Upper lobe of right lung (tissue), 1 donor: ENCODE results near the gene KRT75. TPM values are rescaled to one million over a fixed set of nuclear protein-coding genes. Genes with fewer than 3 reads are reported as not detected.

Source experiments
- ATAC-seq: fragments of 200-7000 bp; cut with Tn5 transposase; one replicate; pipeline ENCODE4 v1.9.1; 2020; ENCODE audit warnings: mild to moderate bottlenecking, moderate library complexity
- DNase-seq: peaks from one replicate; pipeline ENCODE4 v3.0.0-alpha.2; 2020
- H3K27ac ChIP-seq: fragments of 200-600 bp; one replicate; pipeline ENCODE4 v1.8.0; 2022
- H3K27me3 ChIP-seq: fragments of 200-600 bp; one replicate; pipeline ENCODE4 v1.8.0; 2022; ENCODE audit warnings: mild to moderate bottlenecking
- H3K36me3 ChIP-seq: fragments of 200-600 bp; one replicate; pipeline ENCODE4 v1.8.0; 2022
- H3K4me1 ChIP-seq: fragments of 200-600 bp; one replicate; pipeline ENCODE4 v1.8.0; 2022
- H3K4me3 ChIP-seq: fragments of 200-600 bp; one replicate; pipeline ENCODE4 v1.8.0; 2022; ENCODE audit warnings: mild to moderate bottlenecking
- H3K9me3 ChIP-seq: fragments of 200-600 bp; one replicate; pipeline ENCODE4 v1.8.0; 2022
- intact Hi-C: fragments of 100-400 bp; cut with DNase I; formaldehyde crosslinking; loops from one replicate; pipeline ENCODE4 v1.11.0; 2022
- total RNA-seq: library from RNA; stranded (reverse); fragmentation: NEBNext Ultra II Directional; extraction: Animal tissue kit (Norgen Biotek cat#: 25700); gene quantifications from one replicate; pipeline ENCODE4 v1.2.1, GENCODE V29; 2021
- TF ChIP-seq, protein P1 (sequence below): fragments of 200-600 bp; IDR thresholded peaks from one replicate; pipeline ENCODE4 v1.8.0; 2022; ENCODE audit warnings: antibody characterized with exemption
- donor health status: DM: no; HTN: yes; CAD: no; lungs with severe emphysema.

The KRT75 gene
- total RNA-seq, 1 donor from 2014 or later: not detected

DNA sequence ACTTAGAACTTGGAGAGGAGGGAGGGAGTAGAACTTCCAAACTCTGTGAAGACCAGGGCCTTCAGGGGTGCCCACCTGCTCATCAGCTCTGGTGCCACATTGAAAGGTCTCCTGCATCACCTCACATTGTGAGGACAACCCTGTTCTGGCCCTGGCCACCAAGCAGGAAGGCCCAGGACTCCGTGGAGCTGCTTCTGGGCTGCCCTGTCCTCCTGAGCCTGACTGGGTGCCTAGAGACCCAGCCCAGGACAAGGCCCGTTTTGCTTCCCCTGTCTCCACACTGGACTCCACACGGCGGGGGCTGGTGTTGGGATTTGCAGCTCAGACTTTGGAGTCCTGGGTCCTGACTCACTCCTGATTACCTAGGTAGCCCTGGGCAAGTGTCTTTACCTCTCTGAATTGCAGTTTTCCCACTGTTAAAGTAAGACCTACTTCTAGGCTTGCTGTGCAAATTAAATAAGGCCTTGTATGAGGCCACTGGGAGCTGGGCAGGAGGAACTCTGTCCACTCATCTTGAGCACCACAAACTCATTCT, 15.5 kb downstream of the KRT75 start:
- no peaks in the 10 kb centered on the region for H3K36me3 ChIP-seq
- peaks cover 7% of the 10 kb centered on the region for H3K4me1 ChIP-seq
- H3K27ac ChIP-seq: no peak overlapping the region
- TF ChIP-seq, protein P1, sequence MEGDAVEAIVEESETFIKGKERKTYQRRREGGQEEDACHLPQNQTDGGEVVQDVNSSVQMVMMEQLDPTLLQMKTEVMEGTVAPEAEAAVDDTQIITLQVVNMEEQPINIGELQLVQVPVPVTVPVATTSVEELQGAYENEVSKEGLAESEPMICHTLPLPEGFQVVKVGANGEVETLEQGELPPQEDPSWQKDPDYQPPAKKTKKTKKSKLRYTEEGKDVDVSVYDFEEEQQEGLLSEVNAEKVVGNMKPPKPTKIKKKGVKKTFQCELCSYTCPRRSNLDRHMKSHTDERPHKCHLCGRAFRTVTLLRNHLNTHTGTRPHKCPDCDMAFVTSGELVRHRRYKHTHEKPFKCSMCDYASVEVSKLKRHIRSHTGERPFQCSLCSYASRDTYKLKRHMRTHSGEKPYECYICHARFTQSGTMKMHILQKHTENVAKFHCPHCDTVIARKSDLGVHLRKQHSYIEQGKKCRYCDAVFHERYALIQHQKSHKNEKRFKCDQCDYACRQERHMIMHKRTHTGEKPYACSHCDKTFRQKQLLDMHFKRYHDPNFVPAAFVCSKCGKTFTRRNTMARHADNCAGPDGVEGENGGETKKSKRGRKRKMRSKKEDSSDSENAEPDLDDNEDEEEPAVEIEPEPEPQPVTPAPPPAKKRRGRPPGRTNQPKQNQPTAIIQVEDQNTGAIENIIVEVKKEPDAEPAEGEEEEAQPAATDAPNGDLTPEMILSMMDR: no peak
- ATAC-seq (no peak), DNase-seq (no peak)
- no peaks in the 10 kb centered on the region for H3K9me3 ChIP-seq
- intact Hi-C loops: no loop called here
- no peaks in the 10 kb centered on the region for H3K27me3 ChIP-seq
- H3K4me3 ChIP-seq: no peak overlapping the region

DNA sequence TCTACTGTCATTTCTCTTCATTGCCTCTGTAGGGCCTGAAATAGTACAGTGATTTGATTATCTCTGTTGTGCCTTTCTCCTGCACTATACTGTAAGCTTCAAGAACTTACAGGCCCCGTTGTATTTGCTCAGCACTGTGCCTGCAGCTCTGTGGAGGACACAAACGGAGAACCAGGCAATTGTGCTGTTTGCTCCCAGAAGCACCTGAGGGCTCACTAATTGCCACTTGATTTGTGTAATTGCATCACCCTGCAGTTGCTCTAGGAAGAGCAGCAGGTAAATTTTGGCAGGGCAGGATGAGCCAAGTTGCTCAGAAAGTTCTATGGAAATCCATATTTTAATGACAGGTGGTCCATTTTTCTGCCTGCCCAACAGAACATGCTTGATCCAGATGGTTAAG, 16.4 kb downstream of the KRT75 start:
- no peak overlapping the region for H3K4me3 ChIP-seq
- intact Hi-C loops: no loop called here
- no peak overlapping the region for H3K27ac ChIP-seq
- TF ChIP-seq, protein P1: no peak
- H3K27me3 ChIP-seq: no peaks in the 10 kb centered on the region
- H3K4me1 ChIP-seq: peaks cover 7% of the 10 kb centered on the region
- no peaks in the 10 kb centered on the region for H3K36me3 ChIP-seq
- ATAC-seq: peak; percentile 66
- no peaks in the 10 kb centered on the region for H3K9me3 ChIP-seq
- DNase-seq: no peak

DNA sequence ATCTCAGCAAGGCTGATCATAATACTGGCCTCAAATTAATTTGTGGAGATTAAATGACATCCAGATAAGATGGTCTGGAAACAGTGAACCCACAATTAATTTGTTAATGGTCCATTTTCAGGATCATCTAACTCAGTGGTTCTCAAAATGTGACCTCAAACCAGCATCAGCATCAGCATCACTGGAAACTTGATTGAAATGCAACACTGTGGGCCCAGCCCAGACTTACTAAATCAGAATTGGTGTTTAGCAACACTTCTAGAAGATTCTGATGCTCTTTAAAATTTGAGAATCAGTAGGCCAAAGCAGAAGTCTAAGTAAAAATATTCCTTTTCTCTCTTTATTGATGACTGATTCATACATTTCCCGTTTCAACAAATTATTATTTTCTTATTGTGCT, 17.4 kb downstream of the KRT75 start:
- intact Hi-C loops: no loop called here
- H3K9me3 ChIP-seq: no peaks in the 10 kb centered on the region
- DNase-seq (no peak), ATAC-seq (no peak)
- no peak overlapping the region for H3K4me3 ChIP-seq
- no peak overlapping the region for H3K27ac ChIP-seq
- peaks cover 4% of the 10 kb centered on the region for H3K27me3 ChIP-seq
- H3K36me3 ChIP-seq: no peaks in the 10 kb centered on the region
- H3K4me1 ChIP-seq: peaks cover 7% of the 10 kb centered on the region
- TF ChIP-seq, protein P1: no peak

DNA sequence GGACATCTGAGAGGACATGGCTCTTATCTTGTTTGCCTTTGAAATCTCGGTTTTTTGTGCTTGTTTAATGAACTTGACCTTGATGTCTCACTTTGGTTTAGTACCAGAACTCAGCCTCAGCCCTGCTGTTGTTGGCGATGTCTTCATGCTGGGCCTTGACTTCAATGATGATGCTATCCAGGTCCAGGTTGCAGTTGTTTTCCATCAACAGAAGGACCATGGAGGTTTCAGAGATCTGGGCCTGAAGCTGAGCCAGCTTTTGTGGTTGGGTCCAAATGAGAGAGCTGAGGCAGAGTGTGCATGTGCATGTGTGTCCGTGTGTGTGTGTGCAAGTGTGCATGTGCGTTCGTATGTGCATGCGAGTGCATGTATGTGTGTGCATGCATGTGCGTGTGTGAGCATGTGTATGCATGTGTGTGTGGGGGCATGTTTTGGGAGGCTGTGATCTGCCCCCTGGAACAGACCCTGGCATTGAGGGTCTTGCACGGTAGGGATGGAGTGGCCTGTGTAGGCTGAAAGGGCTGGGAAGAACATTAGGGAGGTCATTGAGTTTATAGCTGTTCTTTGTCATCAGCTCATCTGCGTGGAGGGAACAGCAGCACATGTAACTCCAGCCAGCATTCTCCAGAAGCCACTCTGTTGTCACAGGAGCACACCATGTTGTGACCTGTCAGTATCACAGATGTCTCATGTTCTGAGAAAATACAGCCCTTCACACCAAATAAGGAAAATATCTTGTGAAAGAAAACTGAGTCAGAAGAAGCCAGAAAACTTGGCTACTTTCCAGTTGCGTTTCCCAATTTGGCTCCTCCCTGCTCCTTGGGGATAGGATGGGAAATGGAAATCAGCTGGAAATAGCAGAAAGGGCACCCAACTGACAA, 18.1 kb downstream of the KRT75 start:
- TF ChIP-seq, protein P1: no peak
- Histone ChIP-seq H3K27me3 (peaks cover 4% of the 10 kb centered on the region), H3K36me3 (no peaks in the 10 kb centered on the region), H3K4me1 (peaks cover 7% of the 10 kb centered on the region), H3K4me3 (no peak overlapping the region), H3K27ac (no peak overlapping the region), H3K9me3 (no peaks in the 10 kb centered on the region)
- ATAC-seq: peak; percentile 46
- DNase-seq: no peak
- intact Hi-C loops: no loop called here

DNA sequence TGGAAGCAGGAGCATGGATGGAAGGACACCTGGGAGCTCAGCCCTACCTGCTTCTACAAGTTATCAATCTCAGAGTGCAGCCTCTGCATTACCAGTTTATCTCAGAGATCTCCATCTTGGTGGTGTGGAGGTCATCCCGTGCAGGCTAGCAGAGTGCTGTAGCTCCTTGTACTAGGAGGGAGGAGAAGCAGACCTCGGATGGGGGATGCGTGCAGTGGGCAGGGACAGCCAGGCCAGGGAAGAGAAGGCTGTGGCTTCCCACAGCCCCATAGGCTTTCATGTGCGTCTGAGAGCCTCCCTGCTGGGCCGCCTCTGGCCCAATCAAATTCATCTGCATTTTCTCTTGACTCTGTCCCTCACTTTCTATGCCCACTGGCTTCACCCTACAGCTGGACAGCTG, 19.2 kb downstream of the KRT75 start:
- Histone ChIP-seq H3K27ac (no peak overlapping the region), H3K4me3 (no peak overlapping the region), H3K27me3 (peaks cover 4% of the 10 kb centered on the region), H3K4me1 (peaks cover 7% of the 10 kb centered on the region), H3K9me3 (no peaks in the 10 kb centered on the region), H3K36me3 (no peaks in the 10 kb centered on the region)
- DNase-seq (no peak), ATAC-seq (no peak)
- intact Hi-C loops: no loop called here
- TF ChIP-seq, protein P1: no peak
